Mesenchymal stem cell (in vitro differentiated cells and primary cell): Measurements from ENCODE around the gene BTBD6.
A peak's percentile ranks its signal among the peaks of the same experiment; 100 is the strongest.

ENCODE experiments used
- DNase-seq: peaks from one replicate; pipeline ENCODE4 v3.0.0-alpha.2; 2013
- H2AFZ ChIP-seq: one replicate; pipeline ENCODE4 v1.6.1; 2013; ENCODE audit warnings: low read depth, mild to moderate bottlenecking, control low read depth, inconsistent platforms, low read length, moderate library complexity
- H2AK5ac ChIP-seq: 2 replicates; pipeline ENCODE4 v1.6.1; 2013; ENCODE audit warnings: low read length, moderate library complexity, mild to moderate bottlenecking, inconsistent platforms; ENCODE audit not compliant: severe bottlenecking
- H2BK120ac ChIP-seq: one replicate; pipeline ENCODE4 v1.6.1; 2013; ENCODE audit warnings: low read depth, mild to moderate bottlenecking, inconsistent platforms, low read length, moderate library complexity
- H2BK12ac ChIP-seq, 2 experiments: one replicate each; pipeline ENCODE4 v1.6.1; 2013; ENCODE audit warnings: inconsistent platforms in 2 of 2, low read length in 2 of 2, mild to moderate bottlenecking in 2 of 2, moderate library complexity in 2 of 2, control low read depth in 1 of 2
- H2BK15ac ChIP-seq: one replicate; pipeline ENCODE4 v1.6.1; 2013; ENCODE audit warnings: mild to moderate bottlenecking, low read depth, inconsistent platforms; ENCODE audit not compliant: poor library complexity, severe bottlenecking
- H2BK5ac ChIP-seq: 2 replicates; pipeline ENCODE4 v1.6.1; 2013; ENCODE audit warnings: low read depth, mild to moderate bottlenecking, low read length, control low read depth, inconsistent platforms; ENCODE audit not compliant: poor library complexity, severe bottlenecking
- H3K14ac ChIP-seq, 2 experiments: one replicate each; pipeline ENCODE4 v1.6.1; 2013; ENCODE audit warnings: inconsistent platforms in 2 of 2, low read length in 2 of 2, control low read depth in 1 of 2, mild to moderate bottlenecking in 1 of 2, moderate library complexity in 1 of 2
- H3K18ac ChIP-seq, 2 experiments: one replicate each; pipeline ENCODE4 v1.6.1; 2013; ENCODE audit warnings: inconsistent platforms in 2 of 2, low read length in 2 of 2, control low read depth in 1 of 2, low read depth in 1 of 2, mild to moderate bottlenecking in 1 of 2
- H3K23ac ChIP-seq, 2 experiments: one replicate each; pipeline ENCODE4 v1.6.1; 2013; ENCODE audit warnings: inconsistent platforms in 2 of 2, low read length in 2 of 2, mild to moderate bottlenecking in 2 of 2, moderate library complexity in 2 of 2, control low read depth in 1 of 2
- H3K27ac ChIP-seq: 2 replicates; pipeline ENCODE4 v1.5.1; 2013; ENCODE audit warnings: mild to moderate bottlenecking, moderate library complexity, low read length, control low read depth, inconsistent platforms; ENCODE audit not compliant: poor library complexity, severe bottlenecking
- H3K27me3 ChIP-seq, 2 experiments: 2 replicates each; pipeline versions ENCODE4 v1.6.1 to v1.7.0; 2013; ENCODE audit warnings: low read length in 2 of 2, mild to moderate bottlenecking in 2 of 2, moderate library complexity in 2 of 2, control low read depth in 1 of 2, inconsistent platforms in 1 of 2; ENCODE audit not compliant: control insufficient read depth in 1 of 2, insufficient read depth in 1 of 2
- H3K36me3 ChIP-seq, 2 experiments: 2 replicates each; pipeline versions ENCODE4 v1.6.1 to v1.7.0; 2013; ENCODE audit warnings: low read length in 2 of 2, control low read depth in 1 of 2, inconsistent platforms in 1 of 2, low read depth in 1 of 2, mild to moderate bottlenecking in 1 of 2; ENCODE audit not compliant: insufficient read depth in 2 of 2, control insufficient read depth in 1 of 2
- H3K4ac ChIP-seq, 2 experiments: one replicate each; pipeline ENCODE4 v1.6.1; 2013; ENCODE audit warnings: inconsistent platforms in 2 of 2, low read length in 2 of 2, mild to moderate bottlenecking in 2 of 2, moderate library complexity in 2 of 2, control low read depth in 1 of 2, low read depth in 1 of 2
- H3K4me1 ChIP-seq: 2 replicates; pipeline ENCODE4 v1.6.1; 2013; ENCODE audit warnings: low read depth, low read length, control low read depth; ENCODE audit not compliant: control insufficient read depth, insufficient read depth
- H3K4me2 ChIP-seq: 2 replicates; pipeline ENCODE4 v1.6.1; 2013; ENCODE audit warnings: low read length, mild to moderate bottlenecking, inconsistent platforms; ENCODE audit not compliant: poor library complexity, severe bottlenecking
- H3K4me3 ChIP-seq, 2 experiments: 2 replicates each; pipeline versions ENCODE4 v1.5.1 to v1.7.0; 2013; ENCODE audit warnings: low read length in 2 of 2, mild to moderate bottlenecking in 2 of 2, control low read depth in 1 of 2, low read depth in 1 of 2; ENCODE audit not compliant: insufficient read depth in 1 of 2
- H3K79me1 ChIP-seq: replicated peaks from 2 replicates; pipeline ENCODE4 v1.6.1; 2013; ENCODE audit warnings: mild to moderate bottlenecking, control low read depth, low read length, inconsistent platforms; ENCODE audit not compliant: poor library complexity, severe bottlenecking
- H3K9ac ChIP-seq: 2 replicates; pipeline ENCODE4 v1.7.0; 2013; ENCODE audit warnings: mild to moderate bottlenecking, low read length, moderate library complexity
- H3K9me3 ChIP-seq: 2 replicates; pipeline ENCODE4 v1.7.0; 2013; ENCODE audit warnings: mild to moderate bottlenecking, low read length; ENCODE audit not compliant: control insufficient read depth
- H4K8ac ChIP-seq: one replicate; pipeline ENCODE4 v1.6.1; 2013; ENCODE audit warnings: inconsistent platforms, mild to moderate bottlenecking, low read length, moderate library complexity
- H4K91ac ChIP-seq: one replicate; pipeline ENCODE4 v1.6.1; 2013; ENCODE audit warnings: mild to moderate bottlenecking, low read length, inconsistent platforms
- WGBS: methylation state at CpG from one replicate; pipeline ENCODE4 v1.1.7; 2013; ENCODE audit warnings: mixed read lengths; 5-methylcytosine and 5-hydroxymethylcytosine counted together

BTBD6 gene

DNA sequence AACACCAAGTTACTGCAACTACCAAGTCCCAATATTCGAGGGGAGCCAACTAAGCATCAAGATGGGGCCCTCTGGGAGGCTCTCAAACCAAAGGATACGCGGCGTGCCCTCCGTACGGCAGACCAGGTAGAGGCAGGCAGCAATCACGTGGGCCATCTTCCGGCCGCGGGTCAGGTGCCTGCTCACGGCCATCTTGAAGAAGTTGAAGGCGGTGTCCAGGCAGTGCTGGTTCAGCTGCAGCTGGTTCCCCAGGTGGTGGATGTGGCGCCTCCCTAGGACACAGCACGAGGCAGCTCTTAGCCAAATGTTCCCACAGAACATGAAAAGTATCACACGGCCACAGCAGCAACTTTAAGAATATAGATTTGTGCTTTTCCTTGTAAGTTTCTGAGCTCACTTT lies 24.3 kb downstream of the BTBD6 start:
- Histone ChIP-seq H2BK12ac (no peak overlapping the region), H3K9ac (no peak overlapping the region), H3K4me1 (peaks cover 19% of the 10 kb centered on the region)

GRCh38 chr14:105273062-105273461 lies 24.7 kb downstream of the BTBD6 start:
- no peak for DNase-seq
- Histone ChIP-seq H3K9ac (no peak overlapping the region), H2AFZ (no peak overlapping the region), H2BK15ac (no peak overlapping the region), H3K9me3 (no peaks in the 10 kb centered on the region), H4K91ac (no peak overlapping the region), H3K14ac (peak overlapping the region in 1 of 2 experiments; percentile 31), H3K4me3 (no peak overlapping the region), H3K4ac (no peak overlapping the region), H2BK120ac (no peak overlapping the region), H3K36me3 (peaks cover 0 to 33% of the 10 kb centered on the region in 2 experiments), H2BK5ac (no peak overlapping the region), H2BK12ac (no peak overlapping the region), H3K4me1 (peaks cover 19% of the 10 kb centered on the region), H3K27me3 (no peaks in the 10 kb centered on the region), H3K4me2 (no peak overlapping the region), H3K79me1 (peaks cover 37% of the 10 kb centered on the region), H3K23ac (no peak overlapping the region), H3K27ac (no peak overlapping the region), H4K8ac (no peak overlapping the region), H2AK5ac (no peak overlapping the region), H3K18ac (no peak overlapping the region)
- WGBS, result 89% methylated on average over 12 of the region's 12 CpGs

More for the DNA sequence above, 24.3 kb downstream of the BTBD6 start:
- H3K4me2 ChIP-seq, result no peak overlapping the region
- WGBS, result 95% methylated on average over 12 of the region's 15 CpGs
- H3K27me3 ChIP-seq, result no peaks in the 10 kb centered on the region
- H3K14ac ChIP-seq, result no peak overlapping the region
- no peak overlapping the region for H3K23ac ChIP-seq
- H3K4me3 ChIP-seq, result no peak overlapping the region
- no peak overlapping the region for H2BK5ac ChIP-seq
- H3K9me3 ChIP-seq, result no peaks in the 10 kb centered on the region
- no peak overlapping the region for H2BK15ac ChIP-seq
- no peak for DNase-seq
- H3K36me3 ChIP-seq, result peaks cover 0 to 38% of the 10 kb centered on the region in 2 experiments
- H2BK120ac ChIP-seq, result no peak overlapping the region
- H4K91ac ChIP-seq, result no peak overlapping the region
- H2AK5ac ChIP-seq, result no peak overlapping the region
- peaks cover 38% of the 10 kb centered on the region for H3K79me1 ChIP-seq
- H3K27ac ChIP-seq, result no peak overlapping the region
- no peak overlapping the region for H4K8ac ChIP-seq
- H2AFZ ChIP-seq, result no peak overlapping the region
- H3K4ac ChIP-seq, result no peak overlapping the region
- no peak overlapping the region for H3K18ac ChIP-seq

DNA sequence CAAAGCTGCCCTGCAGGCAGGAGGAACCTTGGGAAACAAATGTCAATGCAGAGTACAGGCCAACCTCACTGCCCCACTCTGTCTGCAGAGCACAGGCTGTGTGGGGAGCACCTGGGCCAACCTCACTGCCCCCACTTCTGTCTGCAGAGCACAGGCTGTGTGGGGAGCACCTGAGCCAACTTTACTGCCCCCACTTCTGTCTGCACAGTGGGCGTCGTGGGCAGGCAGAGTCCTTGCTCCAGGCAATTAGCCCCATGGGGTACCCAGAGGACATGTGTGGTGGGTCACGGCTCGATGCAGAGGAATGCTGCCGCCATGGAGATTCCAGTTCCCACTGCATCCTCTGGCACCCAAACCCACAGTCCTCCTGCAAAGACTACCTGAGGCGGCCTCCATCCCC lies 26.3 kb downstream of the BTBD6 start:
- DNase-seq, result no peak
- Histone ChIP-seq H3K4me1 (peaks cover 19% of the 10 kb centered on the region), H3K9me3 (no peaks in the 10 kb centered on the region), H3K27me3 (no peaks in the 10 kb centered on the region), H2AK5ac (no peak overlapping the region), H3K36me3 (peaks cover 0 to 18% of the 10 kb centered on the region in 2 experiments), H3K9ac (no peak overlapping the region), H3K27ac (no peak overlapping the region), H3K14ac (peak overlapping the region in 1 of 2 experiments; percentile 2), H2BK15ac (no peak overlapping the region), H2BK5ac (no peak overlapping the region), H2BK120ac (no peak overlapping the region), H3K4me2 (no peak overlapping the region), H4K8ac (no peak overlapping the region), H2AFZ (no peak overlapping the region), H3K23ac (no peak overlapping the region), H3K4me3 (no peak overlapping the region), H2BK12ac (no peak overlapping the region), H3K18ac (no peak overlapping the region), H3K79me1 (peaks cover 29% of the 10 kb centered on the region), H4K91ac (no peak overlapping the region), H3K4ac (no peak overlapping the region)
- WGBS, result 95% methylated on average over 3 of the region's 6 CpGs

DNA sequence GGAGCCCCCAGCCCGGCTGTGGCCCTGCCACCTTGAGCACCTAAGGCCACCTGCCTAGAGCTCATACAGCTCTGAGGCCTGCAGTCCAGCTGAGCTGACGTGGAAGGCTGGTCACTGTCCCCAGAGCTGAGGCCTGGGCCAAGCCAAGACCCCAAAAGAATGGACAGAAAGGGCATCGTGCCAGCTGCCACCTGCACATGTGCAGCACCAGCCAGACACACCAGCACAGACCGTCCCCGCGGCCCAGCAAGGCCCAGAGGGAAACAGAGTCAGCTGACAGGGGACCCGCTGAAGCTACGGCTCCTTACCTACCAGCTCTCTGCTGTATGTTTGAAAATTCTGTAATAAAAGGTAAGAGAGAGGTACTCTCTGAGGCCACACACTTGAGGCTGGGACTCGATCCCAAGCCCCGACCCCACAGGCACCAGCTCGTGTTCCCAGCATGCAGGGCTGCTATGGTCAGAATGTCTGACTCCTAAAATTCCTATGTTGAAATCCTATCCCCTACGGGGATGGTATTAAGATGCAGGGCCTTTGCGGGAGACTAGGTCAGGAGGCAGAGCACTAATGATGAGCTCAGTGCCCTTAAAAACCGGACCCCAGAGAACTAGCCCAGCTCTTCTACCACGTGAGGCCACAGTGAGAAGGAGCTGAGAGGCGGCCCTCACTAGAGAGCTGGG lies 27.1 kb downstream of the BTBD6 start:
- Histone ChIP-seq H3K27ac (no peak overlapping the region), H3K4me3 (peak overlapping the region in 1 of 2 experiments; percentile 35), H3K27me3 (no peaks in the 10 kb centered on the region), H3K14ac (no peak overlapping the region), H3K4me1 (peaks cover 19% of the 10 kb centered on the region), H2BK15ac (no peak overlapping the region), H4K91ac (peak overlapping the region; percentile 5), H2BK12ac (no peak overlapping the region), H2BK120ac (no peak overlapping the region), H3K18ac (peak overlapping the region in 1 of 2 experiments; percentile 50), H3K79me1 (peaks cover 31% of the 10 kb centered on the region), H3K4me2 (no peak overlapping the region), H3K36me3 (peaks cover 5 to 18% of the 10 kb centered on the region in 2 experiments), H2AK5ac (peak overlapping the region; percentile 38), H3K23ac (no peak overlapping the region), H3K9ac (peak overlapping the region; percentile 70), H4K8ac (peak overlapping the region; percentile 21), H3K4ac (no peak overlapping the region), H2AFZ (no peak overlapping the region), H2BK5ac (no peak overlapping the region), H3K9me3 (no peaks in the 10 kb centered on the region)
- WGBS, result 92% methylated on average over 13 of the region's 16 CpGs
- peak; percentile 61 for DNase-seq
